NCI-H2227 (cell line): Measurements from ENCODE around the gene INKA1.
"Not testable (repeated sequence)": the region's sequence is repeated elsewhere in the genome, so short reads cannot be mapped to it uniquely, and the experiment has no call there.

Experiments used
- DNase-seq: peaks from one replicate; lab custom pipeline; 2025; ENCODE audit not compliant: unreplicated experiment; lab: John Stamatoyannopoulos, UW

Gene INKA1

DNA sequence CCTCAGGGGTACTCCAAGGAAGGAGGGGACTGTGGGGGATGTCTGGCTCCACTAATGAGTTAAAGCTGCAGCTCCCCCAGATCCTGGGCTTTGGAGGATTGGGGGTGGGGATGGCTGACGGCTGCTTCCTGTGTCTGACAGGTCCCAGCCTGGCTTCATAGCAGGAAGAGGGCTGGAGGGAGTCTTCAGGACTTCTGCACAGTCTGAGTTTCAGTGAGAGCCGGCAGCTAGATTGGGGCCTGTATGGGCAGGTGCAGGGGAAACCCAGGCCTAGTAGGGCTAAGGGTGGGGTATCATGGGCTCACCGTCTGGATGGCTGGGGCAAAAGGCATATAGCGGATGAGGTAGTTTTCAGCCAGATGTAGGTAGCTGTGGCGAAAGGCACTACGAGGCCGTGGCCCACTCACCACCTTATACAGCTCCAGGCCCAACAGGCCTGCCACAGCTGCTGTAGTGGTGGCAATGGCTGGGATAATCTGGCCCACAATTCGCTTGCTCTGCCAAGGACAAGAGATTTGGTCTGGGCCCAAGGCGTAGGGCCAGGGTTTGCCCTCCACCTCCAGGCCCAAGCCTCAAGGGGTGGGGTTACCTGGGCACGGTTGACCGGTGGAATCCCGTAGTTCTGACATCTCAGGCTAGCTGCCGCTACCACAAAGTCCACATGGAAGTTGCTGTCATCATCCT lies 4.5 kb downstream of the INKA1 start:
- no peak for DNase-seq

DNA sequence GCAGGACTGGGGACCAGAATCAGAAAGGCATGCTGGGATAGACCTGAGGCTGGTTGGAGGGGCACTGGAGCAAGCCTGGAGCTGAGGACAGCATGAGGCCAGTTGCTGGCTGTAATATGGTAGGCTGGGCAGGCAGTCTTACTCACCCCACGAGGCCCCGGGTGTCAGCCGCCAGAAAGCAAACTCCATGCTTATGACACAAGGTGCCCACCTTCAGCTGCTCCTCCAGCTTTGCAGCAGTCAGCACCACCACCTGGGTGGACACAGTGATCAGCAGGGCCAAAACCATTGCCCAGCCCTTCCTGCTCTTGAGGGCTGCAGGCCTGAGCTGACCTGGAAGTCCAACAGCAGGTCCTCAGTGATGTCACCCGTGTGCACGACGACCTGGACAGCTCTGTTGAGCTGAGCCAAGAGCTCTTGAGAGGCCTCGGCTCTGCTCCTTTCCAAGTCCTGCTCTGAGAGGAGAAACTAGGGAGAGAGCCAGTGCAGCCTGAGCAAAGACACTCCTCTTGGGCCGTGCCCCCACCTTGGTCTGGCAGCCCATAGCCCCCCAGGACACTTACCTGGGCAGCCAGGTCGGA lies 9.9 kb downstream of the INKA1 start:
- DNase-seq = no peak

DNA sequence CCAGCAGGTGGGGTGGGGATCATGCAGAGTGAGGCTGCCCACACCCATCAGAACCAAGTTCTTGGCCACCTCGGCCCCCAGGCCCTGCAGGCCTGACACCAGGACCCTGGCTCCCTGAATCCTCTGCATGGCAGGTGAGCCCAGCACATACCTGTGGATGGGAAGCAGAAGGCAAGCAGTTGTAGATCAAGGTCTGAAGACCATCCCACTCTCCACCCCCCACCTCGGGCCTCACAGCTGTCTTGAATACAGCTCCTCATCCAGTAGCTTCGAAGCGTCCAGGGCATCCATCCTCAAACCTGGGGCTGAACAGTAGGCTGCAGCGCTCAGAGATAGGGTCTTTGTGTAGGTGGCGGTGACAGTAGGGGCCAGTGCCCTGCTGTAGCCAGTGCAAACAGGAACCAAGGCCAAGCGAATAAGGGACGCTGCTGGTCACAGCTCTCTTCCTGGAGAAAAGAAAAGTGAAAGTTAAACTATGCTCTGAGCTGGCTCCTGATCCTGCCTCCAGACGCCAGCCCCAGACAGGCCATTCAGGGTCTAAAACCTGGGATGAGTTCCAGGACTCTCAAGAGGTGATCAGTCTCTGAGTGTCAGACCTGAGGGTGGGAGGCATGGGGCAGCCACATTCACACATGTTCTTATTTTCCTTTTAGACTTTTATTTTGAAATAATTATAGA lies 10.6 kb downstream of the INKA1 start, which contains the start of gene UBA7:
Gene UBA7, minus strand, starts transcription at position 457 of the 678 bp plus-strand sequence. Its CDS starts 166 bp downstream, at position 291.
- DNase-seq = no peak

DNA sequence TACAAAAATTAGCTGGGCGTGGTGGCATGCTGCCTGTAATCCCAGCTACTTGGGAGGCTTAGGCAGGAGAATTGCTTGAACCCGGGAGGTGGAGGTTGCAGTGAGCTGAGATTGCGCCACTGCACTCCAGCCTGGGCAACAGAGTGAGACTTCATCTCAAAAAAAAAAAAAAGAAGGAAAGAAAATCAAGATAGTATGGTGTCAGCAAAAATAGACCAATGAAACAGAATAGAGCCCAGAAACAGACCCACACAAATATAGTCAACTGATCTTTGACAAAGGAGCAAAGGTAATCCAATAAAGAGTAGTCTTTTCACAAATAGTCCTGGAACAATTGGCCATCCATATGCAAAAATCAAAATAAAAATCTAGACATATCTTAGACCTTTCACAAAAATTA lies 20.1 kb downstream of the INKA1 start:
- DNase-seq = not testable (repeated sequence)

DNA sequence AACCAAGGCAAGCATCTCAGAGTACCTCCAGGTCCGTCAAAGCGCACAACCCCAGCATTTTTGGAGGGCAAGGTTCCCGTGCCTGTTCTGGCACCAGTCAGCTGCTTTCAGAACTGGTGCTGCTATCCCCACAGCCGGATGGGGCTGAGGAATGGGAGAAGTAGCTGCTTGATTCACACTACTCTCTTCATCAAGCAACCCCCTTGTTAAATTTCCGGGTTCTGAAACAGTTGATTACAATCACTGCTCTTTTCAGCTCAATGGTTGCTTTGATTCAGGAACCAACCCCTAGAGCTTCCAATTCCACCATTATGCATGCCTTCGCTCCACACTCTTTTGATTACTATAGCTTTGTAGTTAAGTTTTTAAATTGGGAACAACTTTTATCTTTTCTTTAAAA lies 23.0 kb downstream of the INKA1 start:
- no peak for DNase-seq

DNA sequence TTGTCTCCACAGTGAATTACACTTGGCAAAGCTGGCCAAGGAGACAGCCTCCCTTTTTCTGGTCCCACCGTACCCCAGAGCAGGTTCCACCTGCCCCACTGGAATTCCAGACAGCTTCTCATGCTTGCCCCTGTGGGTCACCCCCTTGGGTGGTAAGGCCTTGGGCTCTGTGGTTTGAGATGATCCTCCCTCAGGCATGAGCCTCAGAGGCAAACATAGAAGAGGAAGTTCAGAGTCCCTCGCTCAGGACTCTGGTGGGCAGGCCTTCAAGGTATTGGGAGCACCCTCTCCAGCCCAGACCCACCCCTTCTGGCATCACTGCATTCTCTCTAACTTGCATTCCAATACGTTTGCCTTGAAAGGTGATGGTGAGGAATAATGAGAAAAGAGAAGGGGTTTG lies 28.3 kb downstream of the INKA1 start:
- no peak for DNase-seq

DNA sequence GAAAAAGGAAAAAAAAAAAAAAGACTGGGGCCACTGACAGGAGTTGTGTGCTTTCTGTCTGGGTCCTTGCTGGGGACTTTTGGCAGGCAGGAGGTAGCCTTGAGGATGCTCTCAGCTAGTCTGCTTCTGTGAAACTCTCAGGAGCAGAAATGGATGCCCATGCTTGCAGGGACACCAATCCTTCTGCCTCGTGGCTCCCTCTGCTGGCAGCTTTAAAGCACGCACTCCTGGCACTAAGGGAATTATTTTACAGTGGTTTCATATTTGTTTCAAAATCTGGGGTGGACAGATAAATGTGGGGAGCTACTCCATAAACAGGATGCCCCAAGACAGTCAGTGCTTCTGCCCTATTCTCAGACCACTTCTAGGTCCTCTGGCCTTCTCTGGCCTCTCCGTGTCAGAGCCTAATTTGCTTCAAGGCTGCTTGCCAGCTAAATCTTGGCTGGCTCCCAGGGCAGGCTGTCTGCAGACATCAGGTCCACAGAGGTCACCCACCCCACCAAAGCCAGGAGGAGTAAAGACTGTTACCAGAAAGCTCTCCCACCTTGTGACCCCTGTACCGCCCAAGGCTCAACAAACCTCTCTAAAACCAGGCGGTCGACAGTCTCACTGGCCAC lies 36.2 kb downstream of the INKA1 start:
- peak; percentile 68 for DNase-seq

DNA sequence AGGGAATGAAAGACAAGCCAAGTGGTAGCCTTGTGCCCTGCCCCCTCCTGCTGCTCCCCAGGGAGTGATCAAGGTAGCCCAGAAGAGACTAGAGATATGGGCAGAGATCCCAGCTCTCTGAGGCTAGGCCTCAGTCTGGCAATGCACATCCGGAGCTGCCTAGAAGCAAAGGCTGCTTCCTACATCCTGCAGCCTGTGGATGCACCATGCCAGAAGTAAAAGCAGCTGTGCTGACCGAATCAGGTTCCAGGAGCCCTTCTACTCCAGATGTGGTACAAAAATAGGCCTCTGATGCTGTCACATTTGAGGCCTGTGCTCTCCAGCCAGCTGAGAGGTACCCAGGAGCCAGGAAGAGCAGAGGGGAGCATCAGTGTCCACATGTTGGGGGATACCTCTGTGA lies 37.3 kb downstream of the INKA1 start:
- DNase-seq = no peak

DNA sequence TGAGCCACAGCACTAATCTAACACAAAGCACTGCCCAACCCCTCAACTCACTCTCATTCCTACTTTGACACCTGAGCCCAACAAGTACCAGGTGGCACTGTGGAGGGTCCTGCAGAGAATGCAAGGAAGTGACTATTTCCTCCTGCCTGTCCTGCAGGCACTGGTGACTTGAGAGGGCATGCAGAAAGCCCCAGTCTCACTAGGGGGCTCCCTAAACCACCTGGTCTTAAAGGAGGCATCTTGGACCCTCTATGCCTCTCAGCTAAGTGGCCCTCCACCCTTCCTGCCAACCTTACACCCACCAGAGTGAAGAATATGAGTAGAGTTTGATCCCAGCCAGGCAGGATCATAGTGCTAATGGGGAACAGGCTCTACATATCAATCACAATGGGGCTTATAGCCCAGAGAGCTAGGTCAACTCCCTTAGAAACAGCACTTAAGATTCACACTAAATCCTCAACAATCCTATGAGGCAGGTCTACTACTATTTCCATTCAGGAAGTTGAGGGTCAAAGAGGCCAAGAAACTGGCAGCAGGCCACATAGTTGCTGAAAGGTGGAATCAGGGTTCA lies 38.1 kb downstream of the INKA1 start:
- DNase-seq = no peak

DNA sequence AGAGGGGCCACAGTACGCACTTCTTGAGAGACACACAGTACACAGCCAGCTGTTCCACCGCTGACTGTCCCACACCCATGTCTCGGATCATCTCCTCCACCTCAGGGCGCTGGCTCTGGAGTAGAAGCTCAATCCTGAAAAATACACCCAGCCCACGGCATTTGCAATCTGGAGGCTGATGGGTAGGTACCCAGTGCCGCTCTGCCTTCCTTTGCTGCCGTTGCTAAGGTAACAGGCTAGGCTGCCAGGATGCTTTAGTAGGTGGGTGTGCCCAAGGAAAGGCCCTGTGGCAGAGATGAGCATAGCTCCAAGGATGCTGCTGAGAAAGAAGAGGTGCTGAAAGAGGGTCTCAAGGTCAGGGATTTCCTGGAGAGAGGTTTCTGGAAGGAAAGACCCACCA lies 38.7 kb downstream of the INKA1 start:
- no peak for DNase-seq

DNA sequence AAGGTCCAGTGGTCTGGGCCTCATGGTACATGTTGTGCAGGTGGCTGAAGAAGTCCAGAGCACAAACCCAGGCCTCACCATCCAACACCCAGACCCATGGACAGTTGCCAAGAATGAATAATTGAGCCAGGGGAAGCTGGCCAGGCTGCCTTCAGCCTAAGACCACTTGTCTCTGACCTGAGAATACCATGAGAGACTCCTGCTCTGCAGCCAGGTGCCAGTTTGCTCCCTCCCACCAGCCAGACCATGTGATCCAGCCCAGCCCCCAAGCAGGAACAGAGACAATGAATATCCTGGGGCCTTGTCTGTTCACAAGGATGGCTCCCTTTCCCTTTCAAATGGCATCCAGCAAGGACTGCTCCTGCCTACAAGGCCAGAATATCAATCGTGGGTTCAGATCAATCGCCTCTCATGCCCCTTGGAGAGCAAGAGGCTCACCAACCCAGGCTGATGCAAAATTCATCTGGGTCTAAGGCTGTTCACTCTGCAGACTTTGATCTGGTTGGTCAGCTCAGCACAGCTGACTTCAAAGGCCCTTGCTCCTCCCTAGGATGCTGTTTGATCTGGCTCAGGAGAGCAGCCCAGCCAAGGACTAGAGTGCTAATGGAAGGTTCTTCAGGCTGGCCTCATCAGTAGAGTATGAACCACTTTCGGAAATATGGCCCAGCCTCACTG lies 39.9 kb downstream of the INKA1 start:
- DNase-seq = no peak

DNA sequence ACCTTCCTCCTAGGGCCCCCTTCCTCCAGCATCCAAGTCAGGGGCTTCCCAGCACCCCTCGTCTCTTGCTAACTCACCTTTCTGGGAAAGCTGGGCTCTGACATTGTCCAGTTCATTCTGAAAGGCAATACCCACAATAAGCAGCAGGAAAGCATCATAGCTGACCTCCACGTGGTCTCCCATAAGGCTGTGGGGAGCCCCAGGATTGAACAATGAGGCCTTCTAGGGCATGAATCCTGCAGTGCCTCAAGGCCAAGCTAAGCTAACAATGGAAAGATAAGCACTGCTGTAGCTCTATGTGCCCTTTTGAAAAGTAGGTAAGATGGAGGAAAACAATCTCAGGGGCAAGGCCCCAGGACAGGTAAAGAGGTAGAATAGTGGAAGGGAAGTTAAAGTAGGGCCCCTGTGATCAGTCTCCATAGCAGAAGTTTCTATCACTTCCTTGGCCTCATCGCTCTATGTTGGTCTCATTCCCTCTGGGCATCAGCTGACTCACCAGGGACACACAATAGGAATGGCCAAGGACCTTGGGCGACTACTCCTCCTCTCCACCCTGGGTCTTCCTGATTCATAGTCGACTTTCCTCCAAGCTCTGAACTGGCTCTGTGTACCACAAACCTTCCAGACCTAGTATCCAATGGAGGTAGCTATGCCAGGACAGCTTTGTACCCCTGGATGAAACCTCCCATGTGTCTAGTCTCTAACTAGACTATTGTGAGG lies 41.6 kb downstream of the INKA1 start:
- DNase-seq = no peak

DNA sequence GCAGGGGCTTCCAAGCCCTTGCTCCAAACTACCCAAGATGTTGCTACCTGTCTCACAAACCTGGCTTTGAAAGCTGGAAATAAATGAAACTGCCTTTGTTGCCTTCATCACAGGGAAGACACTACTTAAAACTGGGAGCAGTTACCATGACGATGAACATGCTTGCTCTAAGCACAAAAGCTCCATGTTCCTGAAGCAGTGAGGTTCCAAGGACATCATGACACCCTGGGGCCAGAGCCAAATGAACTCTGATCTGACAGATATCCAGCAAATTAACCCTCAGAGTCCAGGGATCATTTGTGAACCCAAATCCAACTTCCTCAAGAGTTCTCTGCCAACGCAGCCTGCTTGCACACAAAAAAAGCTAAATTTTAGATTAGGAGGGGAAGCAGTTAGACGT lies 42.6 kb downstream of the INKA1 start:
- DNase-seq = no peak
